GM19193 (cell line): Measurements from ENCODE around the gene IGSF9.

ENCODE experiments used
- POLR2A ChIP-seq: IDR thresholded peaks from 4 replicates; pipeline ENCODE4 v1.6.1; 2011; ENCODE audit not compliant: insufficient read depth, insufficient read length; ENCODE audit errors: extremely low read depth

Gene IGSF9

GRCh38 chr1:159891275-159892157 is 53.9 kb downstream of the IGSF9 start:
- TF ChIP-seq POLR2A: no peak

GRCh38 chr1:159890390-159890789 is 55.0 kb downstream of the IGSF9 start:
- no peak for TF ChIP-seq POLR2A

GRCh38 chr1:159889821-159890252 is 55.6 kb downstream of the IGSF9 start:
- TF ChIP-seq POLR2A: no peak

- TF ChIP-seq POLR2A: no peak
These were observed 56.2 kb downstream of the IGSF9 start for GRCh38 chr1:159889202-159889601.

- no peak for TF ChIP-seq POLR2A
These were observed 61.1 kb downstream of the IGSF9 start for GRCh38 chr1:159884296-159884695.

GRCh38 chr1:159883134-159883533 is 62.3 kb downstream of the IGSF9 start:
- no peak for TF ChIP-seq POLR2A

GRCh38 chr1:159882527-159882862 is 62.9 kb downstream of the IGSF9 start:
- no peak for TF ChIP-seq POLR2A

- TF ChIP-seq POLR2A: no peak
These were observed 63.5 kb downstream of the IGSF9 start for GRCh38 chr1:159881622-159882526.

GRCh38 chr1:159880430-159880829 is 65.0 kb downstream of the IGSF9 start:
- no peak for TF ChIP-seq POLR2A

- TF ChIP-seq POLR2A: no peak
These were observed 65.4 kb downstream of the IGSF9 start for GRCh38 chr1:159879977-159880376.

GRCh38 chr1:159879136-159879535 is 66.3 kb downstream of the IGSF9 start:
- no peak for TF ChIP-seq POLR2A

GRCh38 chr1:159877695-159878444 is 67.5 kb downstream of the IGSF9 start:
- TF ChIP-seq POLR2A: no peak
